GM19035 (cell line): Measurements from ENCODE around the gene BAZ1B.
"Not testable (repeated sequence)": the region's sequence is repeated elsewhere in the genome, so short reads cannot be mapped to it uniquely, and the experiment has no call there.

Experiments used
- ATAC-seq: cut with Tn5 transposase; IDR thresholded peaks from one replicate; pipeline ENCODE4 v1.9.1; 2021; ENCODE audit not compliant: unreplicated experiment

The BAZ1B gene, protein sequence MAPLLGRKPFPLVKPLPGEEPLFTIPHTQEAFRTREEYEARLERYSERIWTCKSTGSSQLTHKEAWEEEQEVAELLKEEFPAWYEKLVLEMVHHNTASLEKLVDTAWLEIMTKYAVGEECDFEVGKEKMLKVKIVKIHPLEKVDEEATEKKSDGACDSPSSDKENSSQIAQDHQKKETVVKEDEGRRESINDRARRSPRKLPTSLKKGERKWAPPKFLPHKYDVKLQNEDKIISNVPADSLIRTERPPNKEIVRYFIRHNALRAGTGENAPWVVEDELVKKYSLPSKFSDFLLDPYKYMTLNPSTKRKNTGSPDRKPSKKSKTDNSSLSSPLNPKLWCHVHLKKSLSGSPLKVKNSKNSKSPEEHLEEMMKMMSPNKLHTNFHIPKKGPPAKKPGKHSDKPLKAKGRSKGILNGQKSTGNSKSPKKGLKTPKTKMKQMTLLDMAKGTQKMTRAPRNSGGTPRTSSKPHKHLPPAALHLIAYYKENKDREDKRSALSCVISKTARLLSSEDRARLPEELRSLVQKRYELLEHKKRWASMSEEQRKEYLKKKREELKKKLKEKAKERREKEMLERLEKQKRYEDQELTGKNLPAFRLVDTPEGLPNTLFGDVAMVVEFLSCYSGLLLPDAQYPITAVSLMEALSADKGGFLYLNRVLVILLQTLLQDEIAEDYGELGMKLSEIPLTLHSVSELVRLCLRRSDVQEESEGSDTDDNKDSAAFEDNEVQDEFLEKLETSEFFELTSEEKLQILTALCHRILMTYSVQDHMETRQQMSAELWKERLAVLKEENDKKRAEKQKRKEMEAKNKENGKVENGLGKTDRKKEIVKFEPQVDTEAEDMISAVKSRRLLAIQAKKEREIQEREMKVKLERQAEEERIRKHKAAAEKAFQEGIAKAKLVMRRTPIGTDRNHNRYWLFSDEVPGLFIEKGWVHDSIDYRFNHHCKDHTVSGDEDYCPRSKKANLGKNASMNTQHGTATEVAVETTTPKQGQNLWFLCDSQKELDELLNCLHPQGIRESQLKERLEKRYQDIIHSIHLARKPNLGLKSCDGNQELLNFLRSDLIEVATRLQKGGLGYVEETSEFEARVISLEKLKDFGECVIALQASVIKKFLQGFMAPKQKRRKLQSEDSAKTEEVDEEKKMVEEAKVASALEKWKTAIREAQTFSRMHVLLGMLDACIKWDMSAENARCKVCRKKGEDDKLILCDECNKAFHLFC (N-terminal part only)

DNA sequence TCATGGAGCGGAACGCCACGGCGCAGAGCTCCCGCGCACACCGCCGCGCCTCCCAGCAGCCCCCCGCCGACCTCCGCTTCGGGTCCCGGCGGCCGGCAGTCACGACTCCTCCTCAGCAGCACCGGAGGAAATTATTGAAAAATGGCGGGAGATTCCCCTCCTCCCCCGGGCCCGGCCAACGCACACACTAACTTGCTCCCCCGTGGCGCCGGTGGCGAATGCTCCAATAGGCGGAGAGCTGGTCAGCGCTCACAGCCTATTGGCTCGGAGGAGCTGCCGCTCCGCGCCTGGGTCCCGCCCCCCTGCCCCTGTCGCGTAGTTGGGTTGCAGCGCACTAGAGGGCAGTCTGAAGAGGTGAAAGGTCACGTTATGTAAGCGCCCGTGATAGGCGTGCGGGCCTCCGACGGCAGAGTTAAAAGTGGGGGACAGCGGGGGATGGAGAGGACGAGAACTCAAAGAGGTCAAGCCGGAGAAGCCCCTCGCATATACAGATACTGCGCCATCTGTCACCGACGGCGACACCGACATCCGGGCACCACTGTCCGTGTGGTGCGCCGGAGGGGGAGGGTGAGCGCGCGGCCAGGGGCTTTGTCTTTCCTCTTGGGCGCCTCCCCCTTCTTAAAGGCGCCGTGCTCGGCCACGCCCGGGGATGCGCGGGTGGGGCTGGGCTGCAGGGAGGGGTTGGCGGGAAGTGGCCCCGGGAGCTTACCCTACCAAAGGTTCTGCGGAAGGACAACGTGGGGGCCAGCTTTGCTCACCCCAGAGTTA, at the start of gene BAZ1B:
Gene BAZ1B, minus strand, starts transcription at position 189 of the 768 bp plus-strand sequence. CDS start 360 bp downstream, outside the sequence.
- peak; percentile 90 for ATAC-seq

DNA sequence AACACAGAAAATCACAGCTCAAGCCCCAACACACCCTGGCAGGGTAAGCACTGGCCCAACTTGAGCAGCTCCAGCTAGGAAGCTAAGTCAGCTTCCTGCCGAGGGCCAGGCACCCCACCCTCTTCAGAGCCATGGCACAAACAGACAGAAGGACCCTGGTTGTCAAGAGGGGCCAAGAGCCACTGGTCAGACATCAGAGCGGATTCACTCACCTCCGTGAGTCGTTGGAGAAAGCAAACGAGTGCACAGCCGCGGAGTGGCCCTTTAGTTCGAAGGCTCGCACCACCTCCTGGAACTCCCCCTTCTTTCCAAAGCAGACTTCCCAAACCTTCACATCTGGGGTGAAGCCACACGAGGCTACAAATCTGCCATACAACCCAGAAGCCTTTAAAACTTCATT, 48.9 kb upstream of the BAZ1B start:
- no peak for ATAC-seq

DNA sequence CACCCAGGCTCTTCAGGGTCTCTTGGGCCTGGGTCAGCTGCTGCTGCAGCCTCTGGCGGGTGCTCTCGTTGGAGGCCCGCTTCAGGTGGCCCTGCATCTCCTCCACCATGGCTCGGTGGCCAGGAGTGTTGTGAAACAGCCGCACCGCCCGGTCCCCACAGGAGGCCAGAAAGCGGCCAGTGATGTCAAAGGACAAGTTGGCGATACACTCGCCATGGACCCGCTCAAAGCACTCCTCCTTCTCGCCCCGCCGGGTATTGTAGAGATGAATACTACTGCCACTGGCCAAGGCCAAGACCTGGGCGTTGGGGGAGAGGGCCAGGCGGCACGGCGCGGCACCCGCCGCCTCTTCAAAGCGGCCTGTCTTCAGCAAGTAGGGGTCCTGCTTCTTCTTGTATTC, 48.4 kb upstream of the BAZ1B start:
- ATAC-seq: no peak

DNA sequence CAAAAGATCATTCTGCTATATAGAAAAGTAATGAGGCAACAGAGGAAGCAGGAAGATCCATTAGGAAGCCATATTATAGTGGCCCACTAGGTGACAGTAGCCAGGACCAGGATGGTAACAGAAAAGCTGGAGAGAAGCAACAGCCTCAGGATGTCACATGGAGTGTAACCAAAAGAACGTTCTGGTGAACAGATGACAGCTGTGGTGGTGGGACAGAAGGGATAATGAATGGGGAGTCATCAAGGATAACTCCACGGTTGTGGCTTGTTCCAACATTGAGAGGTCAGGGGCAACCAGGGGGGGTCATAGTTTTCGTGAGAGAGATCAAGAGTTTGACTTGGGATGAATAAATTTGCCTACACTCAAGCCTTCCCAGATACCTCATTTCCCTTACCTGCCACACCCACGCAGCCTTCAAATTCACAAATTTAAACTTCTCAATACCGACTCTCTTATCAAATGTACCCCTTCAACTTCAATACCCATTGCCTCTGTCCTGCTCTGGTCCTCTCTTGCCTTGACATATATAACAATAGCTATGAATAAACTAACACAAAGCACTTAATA, 47.0 kb upstream of the BAZ1B start:
- ATAC-seq: no peak

DNA sequence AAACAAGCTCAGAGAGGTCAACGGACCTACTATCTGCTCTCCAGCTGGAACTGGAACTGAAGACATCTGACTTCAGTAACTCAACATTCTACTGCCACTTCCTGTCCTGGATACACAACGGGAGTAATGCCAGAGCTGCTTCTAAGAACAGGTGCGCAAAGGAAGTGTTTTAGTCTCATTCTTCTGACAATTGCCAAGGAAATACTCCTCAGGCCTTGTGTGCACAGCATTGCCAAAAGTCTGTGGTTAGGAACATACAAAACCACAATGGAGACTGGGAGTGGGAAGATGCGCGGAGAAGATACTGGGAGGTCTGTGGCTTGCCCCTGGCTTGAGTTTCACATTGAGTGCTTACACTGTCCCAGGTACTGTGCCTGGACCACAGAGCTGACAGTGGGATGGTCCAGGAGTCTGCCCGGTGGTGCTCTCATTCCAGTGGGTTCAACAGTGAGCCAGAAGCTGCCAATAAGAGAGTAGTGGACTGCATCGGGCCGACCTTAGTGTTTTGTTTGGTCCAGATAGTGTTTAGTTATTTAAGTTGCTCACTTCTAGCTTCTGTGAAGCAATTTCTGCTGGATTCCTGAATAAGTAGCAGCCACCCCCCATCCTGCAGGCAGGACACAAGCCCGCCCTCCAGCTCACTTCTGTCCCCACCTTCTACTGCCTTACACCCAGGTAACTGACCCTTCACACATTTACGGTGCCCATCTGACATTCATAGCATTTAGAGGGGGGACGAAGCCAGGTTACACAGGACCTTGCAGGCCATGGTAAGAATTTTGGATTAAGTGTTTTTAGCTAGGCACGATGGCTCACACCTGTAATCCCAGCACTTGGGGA, 46.0 kb upstream of the BAZ1B start:
- no peak for ATAC-seq

DNA sequence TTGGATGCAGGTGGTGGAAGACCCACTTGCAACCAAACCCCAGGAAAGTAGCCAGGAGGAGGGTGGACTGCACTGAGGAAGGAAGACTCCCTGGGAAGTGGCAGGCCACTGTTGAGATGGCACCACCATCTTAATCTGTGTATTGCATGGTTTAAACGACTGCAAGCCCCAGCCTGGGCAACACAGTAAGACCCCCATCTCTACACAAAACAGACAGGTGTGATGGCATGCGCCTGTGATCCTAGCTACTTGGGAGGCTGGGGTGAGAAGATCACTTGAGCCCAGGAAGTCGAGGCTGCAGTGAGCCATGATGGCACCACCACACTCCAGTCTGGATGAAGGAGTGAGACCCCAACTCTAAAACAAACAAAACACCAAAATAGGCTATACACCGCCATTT, 45.0 kb upstream of the BAZ1B start:
- ATAC-seq: no peak

DNA sequence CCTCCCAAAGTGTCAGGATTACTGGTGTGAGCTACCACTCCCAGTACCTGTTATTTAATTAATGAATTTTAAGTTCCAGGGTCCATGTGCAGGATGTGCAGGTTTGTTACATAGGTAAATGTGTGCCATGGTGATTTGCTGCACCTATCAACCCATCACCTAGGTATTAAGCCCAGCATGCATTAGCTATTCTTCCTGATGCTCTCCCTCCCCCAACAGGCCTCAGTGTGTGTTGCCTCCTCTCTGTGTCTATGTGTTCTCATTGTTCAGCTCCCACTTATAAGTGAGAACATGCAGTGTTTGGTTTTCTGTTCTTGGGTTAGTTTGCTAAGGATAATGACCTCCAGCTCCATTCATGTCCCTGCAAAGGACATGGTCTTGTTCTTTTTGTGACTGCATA, 44.3 kb upstream of the BAZ1B start:
- not testable (repeated sequence) for ATAC-seq

DNA sequence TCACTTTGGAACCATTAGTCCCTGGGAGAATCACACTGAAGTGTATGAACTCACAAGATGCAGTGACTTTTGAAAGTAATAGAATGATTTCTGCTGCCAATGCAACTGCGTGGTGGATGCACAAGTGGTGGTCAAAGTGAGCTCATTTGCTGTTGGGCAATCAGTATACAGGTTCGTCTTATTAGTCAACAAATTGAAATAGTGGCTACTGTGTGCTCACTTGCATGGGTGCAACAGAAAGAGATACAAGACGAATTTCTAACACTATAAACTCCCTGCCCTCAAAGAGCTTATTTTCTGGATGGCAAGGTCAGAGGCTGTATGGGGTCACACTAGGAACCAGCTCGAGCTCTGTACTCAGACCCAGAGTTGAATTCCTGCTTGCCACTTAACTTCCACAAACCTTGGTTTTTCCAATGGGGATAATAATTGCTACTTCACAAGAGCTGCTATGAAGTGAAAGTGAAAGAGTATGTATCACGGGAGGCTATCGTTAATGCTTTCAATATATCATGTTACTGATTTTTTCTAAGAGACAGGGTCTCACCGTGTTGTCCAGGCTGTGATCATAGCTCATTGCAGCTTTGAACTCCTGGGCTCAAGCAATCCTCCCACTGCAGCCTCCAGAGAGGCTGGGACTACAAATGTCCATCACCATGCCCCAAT, 43.7 kb upstream of the BAZ1B start:
- ATAC-seq: no peak

DNA sequence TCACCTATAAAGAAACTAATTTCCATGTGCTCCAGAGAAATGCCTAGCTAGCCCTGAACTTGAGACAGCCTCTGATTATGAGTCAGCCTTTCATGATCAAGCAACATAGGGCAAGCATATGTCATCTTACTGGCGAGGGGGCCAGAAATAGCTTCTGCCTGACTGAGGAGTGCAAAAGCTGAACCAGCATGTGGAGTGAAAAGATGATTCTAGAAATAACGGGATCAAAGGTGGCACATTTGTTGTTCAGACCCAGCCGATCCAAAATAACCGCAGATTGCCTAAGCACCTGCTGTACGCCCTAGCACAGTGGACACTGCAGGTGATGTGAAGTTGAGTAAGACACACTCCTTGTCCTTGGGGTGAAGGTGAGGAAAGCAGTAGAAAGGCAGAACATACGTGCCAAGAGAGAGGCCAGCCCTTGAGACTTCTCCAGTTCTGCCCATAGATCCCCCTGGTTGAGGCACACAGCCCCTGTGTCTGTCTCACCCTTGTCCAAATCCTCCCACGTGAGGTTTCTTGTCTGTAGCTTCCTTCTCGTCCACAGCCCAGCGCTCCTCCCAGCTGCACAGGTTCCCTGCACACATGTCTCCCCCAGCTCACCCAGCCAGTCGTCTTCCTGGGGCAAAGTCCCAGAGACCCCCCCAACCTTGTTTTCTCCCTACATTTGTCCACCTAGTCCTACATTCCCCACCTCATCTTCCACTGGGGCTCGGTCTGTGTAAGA, 38.2 kb upstream of the BAZ1B start:
- ATAC-seq: no peak

DNA sequence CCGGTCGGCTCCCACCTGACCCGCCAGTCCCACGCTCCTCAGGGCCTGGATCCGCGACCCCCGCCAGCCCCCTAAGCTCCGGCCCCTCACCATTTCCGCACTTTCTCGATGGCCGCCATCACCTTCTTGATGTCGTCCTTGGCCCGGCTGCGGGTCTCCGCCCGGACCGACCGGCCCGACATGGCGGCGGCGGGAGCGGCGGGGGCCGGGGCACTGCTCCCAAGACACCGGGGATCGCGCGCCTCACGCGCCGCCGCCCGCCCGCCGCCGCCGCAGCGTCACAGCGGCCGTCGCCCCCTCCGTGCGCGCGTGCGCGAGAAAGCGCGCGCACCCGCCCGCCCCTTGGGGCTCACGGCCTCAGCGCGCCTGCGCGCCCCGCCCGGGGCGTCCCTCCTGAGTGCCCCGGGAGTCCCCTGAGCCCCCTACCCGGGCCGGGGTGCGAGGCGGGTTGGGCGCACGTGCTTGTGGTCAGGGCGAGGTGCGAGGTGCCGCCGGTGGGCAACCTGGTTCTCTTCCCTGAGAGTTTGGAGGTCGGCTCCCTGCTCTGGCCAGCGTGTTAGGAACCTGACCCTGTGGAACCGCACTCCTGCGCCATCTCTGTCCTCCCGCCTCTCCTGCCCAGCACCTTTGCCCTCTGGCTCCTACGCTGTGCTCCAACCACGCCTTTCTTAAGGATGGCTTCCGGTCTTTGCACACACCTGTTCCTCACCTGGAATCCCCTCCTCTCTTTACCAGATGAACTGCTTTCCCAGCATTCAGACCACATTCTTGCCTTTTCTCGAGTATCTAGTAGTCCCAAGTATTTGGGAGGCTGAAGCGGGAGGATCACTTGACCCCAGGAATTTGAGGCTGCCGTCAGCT, 35.5 kb upstream of the BAZ1B start, which contains the start of gene BCL7B:
Gene BCL7B, minus strand, starts transcription at position 294 of the 861 bp plus-strand sequence. Its CDS starts 112 bp downstream, at position 182.
- ATAC-seq: peak; percentile 55

DNA sequence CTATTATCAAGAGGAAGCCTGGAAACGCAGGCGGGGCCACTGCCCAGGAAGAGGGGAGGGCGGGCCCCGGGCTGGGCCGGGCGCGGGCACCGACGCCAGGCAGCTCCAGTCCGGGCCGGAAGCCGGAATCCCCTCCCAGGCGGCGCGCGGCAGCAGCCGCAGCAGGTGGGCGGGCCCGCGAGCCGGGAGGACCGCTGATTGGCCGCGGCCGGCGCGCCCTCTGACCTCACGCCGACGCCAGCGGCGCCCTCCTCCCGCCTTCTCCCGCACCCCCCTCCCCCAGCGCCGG, 35.0 kb upstream of the BAZ1B start:
- peak; percentile 86 for ATAC-seq

DNA sequence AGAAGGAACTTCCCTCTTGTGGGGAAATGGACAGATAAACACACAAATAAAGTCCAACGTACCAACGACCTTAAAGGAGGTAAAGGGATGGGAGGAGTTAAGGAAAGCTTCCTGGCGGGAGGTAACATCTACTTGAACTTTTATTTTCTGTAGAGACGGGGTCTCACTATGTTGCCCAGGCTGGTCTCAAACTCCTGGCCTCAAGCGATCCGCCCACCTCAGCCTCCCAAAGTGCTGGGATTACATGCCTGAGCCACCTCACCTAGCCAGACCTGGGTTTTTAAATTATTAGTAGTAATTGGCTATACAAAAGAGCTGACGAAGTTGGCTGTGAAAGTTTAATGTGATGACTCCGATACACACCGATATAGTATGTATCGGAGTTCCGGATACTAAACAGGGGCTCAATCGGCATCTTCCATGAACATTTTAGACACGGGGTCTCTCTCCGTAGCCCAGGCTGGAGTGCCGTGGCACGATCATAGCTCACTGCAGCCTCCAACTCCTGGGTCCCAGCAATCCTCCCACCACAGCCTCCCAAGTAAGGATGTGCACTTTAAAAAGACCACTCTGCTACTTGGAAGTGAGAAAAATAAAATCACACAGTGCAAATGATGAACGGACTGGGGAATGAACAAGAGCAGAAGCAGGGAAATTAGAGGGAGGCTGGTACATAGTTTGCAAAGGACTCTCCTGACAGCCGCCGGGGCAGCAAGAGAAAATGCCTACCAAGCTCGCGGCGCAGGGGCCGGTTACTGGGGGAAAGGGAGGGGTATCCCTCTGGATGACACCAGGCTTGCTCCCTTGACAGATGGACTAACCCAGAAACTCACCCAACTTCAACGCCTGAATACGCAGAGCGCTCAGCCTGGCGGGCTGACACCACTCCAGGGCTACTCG, 34.4 kb upstream of the BAZ1B start:
- no peak for ATAC-seq

DNA sequence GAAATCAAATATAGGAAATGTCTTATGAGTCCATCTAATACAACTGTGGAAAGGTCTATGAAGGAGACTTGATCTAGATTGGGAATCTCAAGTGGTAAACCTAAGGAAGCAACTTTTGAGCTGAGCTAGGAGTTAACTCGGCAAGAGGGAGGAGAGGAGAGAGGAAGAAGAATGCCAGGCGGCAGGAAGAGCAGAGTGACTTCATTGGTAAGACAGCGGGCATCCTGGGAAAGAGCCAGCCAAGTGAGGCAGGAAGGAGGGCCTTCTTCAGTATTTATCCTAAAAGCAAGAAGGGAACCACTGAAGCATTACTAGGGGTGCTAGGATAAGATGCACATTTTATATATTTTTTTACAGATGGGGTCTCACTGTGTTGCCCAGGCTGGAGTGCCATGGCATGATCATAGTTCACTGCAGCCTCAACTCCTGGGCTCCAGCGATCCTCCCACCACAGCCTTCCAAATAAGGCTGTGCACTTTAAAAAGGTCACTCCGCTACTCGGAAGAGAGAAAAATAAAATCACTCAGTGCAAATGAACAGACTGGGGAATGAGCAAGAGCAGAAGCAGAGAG, 33.4 kb upstream of the BAZ1B start:
- no peak for ATAC-seq

DNA sequence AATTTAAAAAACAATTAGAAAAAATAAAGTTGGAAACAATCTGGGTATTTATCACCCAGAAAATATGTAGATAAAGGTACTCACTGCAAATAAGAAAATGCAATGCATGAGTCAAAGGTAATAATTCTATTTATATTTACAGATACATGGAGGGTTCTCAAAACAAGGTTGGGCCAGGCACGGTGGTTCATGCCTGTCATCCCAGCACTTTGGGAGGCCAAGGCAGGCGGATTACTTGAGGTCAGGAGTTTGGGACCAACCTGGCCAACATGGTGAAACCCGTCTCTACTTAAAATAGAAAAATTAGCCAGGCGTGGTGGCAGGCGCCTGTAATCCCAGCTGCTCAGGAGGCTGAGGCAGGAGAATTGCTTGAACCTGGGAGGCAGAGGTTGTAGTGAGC, 28.0 kb upstream of the BAZ1B start:
- ATAC-seq: not testable (repeated sequence)

DNA sequence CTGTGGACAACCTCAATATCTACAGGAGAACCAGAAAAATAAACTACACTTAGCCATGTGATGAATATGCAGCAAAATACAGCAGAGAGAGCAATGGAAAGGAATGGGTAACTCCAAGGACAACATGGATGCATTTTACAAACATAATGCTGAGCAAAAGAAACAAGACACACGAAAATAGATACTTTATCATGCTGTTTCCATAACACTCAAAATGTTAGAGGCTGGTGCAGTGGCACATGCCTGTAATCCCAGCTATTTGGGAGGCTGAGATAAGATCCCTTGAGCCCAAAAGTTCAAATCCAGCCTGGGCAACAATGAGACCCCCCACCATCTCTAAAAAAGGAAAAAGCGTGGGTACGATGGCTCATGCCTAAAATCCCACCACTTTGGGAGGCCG, 27.1 kb upstream of the BAZ1B start:
- no peak for ATAC-seq

DNA sequence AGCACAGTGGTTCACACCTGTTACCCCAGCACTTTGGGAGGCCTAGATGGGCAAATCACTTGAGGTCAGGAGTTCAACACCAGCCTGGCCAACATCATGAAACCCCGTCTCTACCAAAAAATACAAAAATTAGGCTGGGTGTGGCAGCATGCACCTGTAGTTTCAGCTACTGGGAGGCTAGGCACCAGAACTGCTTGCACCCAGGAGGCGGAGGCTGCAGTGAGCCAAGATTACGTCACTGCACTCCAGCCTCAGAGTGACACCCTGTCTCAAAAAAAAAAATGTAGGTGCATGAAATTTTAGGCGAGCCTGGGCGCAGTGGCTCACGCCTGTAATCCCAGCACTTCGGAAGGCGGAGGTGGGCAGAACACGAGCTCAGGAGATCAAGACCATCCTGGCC, 25.7 kb upstream of the BAZ1B start:
- ATAC-seq: no peak
